Measurements from ENCODE around the gene TC2N.
"Not testable (repeated sequence)": the region's sequence is repeated elsewhere in the genome, so short reads cannot be mapped to it uniquely, and the experiment has no call there.

The TC2N gene

GRCh38 chr14:91835197-91835919 lies 32.0 kb downstream of the TC2N start:
- DNase-seq (ENCODE audit: low read depth in 2 of 2): peak in 1 of 2 donors; percentile 15

GRCh38 chr14:91834571-91834970 lies 32.8 kb downstream of the TC2N start:
- DNase-seq (ENCODE audit: low read depth in 2 of 2): no peak

GRCh38 chr14:91831337-91831736 lies 36.0 kb downstream of the TC2N start:
- DNase-seq (ENCODE audit: low read depth in 2 of 2): no peak

- no peak for DNase-seq (ENCODE audit: low read depth in 2 of 2)
Measured at GRCh38 chr14:91830777-91831176, 36.6 kb downstream of the TC2N start.

GRCh38 chr14:91829511-91829910 lies 37.8 kb downstream of the TC2N start:
- no peak for DNase-seq (ENCODE audit: low read depth in 2 of 2)

GRCh38 chr14:91827746-91828145 lies 39.6 kb downstream of the TC2N start:
- no peak for DNase-seq (ENCODE audit: low read depth in 2 of 2)

- no peak for DNase-seq (ENCODE audit: low read depth in 2 of 2)
Measured at GRCh38 chr14:91817566-91818325, 49.6 kb downstream of the TC2N start.

- no peak for DNase-seq (ENCODE audit: low read depth in 2 of 2)
Measured at GRCh38 chr14:91814317-91814716, 53.0 kb downstream of the TC2N start.

- no peak for DNase-seq (ENCODE audit: low read depth in 2 of 2)
Measured at GRCh38 chr14:91810699-91811098, 56.6 kb downstream of the TC2N start.

- DNase-seq (ENCODE audit: low read depth in 2 of 2): no peak
Measured at GRCh38 chr14:91806716-91807115, 60.6 kb downstream of the TC2N start.

GRCh38 chr14:91806094-91806493 lies 61.2 kb downstream of the TC2N start:
- not testable (repeated sequence) for DNase-seq (ENCODE audit: low read depth in 2 of 2)

- DNase-seq (ENCODE audit: low read depth in 2 of 2): no peak
Measured at GRCh38 chr14:91805659-91806058, 61.7 kb downstream of the TC2N start.

GRCh38 chr14:91801358-91801757 lies 66.0 kb downstream of the TC2N start:
- DNase-seq (ENCODE audit: low read depth in 2 of 2): no peak

GRCh38 chr14:91796617-91797347 lies 70.6 kb downstream of the TC2N start:
- DNase-seq (ENCODE audit: low read depth in 2 of 2): no peak

- no peak for DNase-seq (ENCODE audit: low read depth in 2 of 2)
Measured at GRCh38 chr14:91793704-91794103, 73.6 kb downstream of the TC2N start.

- DNase-seq (ENCODE audit: low read depth in 2 of 2): no peak
Measured at GRCh38 chr14:91786188-91786587, 81.1 kb downstream of the TC2N start.

- no peak for DNase-seq (ENCODE audit: low read depth in 2 of 2)
Measured at GRCh38 chr14:91780452-91780851, 86.9 kb downstream of the TC2N start.

GRCh38 chr14:91778217-91778616 lies 89.1 kb downstream of the TC2N start:
- DNase-seq (ENCODE audit: low read depth in 2 of 2): no peak

- no peak for DNase-seq (ENCODE audit: low read depth in 2 of 2)
Measured at GRCh38 chr14:91774140-91775096, 92.9 kb downstream of the TC2N start.

- no peak for DNase-seq (ENCODE audit: low read depth in 2 of 2)
Measured at GRCh38 chr14:91770185-91770584, 97.2 kb downstream of the TC2N start.

GRCh38 chr14:91755570-91756295 lies 111.6 kb downstream of the TC2N start:
- DNase-seq (ENCODE audit: low read depth in 2 of 2): no peak
